GM15510 (cell line): ENCODE data around the gene RPS16.

Source experiments
- POLR2A ChIP-seq: IDR thresholded peaks from 3 replicates; pipeline ENCODE4 v1.6.1; 2011; ENCODE audit warnings: borderline replicate concordance; ENCODE audit not compliant: insufficient read length; ENCODE audit errors: extremely low read depth

The RPS16 gene

DNA sequence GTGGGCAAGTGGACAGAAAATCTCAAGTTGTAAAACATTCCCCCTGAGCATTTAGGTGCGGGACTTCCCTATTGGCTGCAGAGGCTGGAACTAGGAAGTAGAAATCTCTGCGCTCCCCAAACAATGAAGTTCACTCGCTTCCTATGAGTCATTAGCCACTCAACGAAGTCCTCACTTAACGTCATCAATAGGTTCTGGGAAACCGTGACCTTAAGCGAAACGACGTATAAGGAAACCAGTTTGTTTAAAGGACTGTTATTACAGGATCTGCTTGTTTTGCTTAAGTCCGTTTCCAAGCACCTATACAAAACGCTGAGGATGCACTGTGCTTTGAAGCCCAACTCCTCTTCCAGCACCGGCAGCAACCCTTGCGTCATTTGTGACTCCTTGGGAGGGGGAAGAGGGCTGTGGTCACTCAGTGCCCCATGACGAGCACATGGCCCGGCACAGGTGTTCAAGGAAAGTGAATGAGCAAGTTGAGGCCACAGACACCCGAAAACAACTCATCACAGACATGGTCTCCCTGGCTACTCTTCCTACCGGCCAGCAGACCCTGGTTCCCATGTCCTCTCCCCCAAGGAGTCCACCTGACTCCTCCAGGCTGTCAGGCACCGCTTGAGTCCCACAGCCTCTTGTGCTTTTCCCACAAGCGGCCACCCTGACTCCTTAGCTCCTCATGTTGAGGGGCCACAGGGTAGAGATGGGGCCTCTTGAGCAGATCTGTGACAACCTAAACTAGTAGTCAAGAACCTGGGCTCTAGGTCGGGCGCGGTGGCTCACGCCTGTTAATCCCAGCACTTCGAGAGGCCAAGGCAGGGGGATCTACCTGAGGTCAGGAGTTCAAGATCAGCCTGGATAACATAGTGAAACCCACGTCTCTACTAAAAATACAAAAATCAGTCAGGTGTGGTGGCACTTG, 4.8 kb downstream of the RPS16 start:
- TF ChIP-seq POLR2A, result no peak

DNA sequence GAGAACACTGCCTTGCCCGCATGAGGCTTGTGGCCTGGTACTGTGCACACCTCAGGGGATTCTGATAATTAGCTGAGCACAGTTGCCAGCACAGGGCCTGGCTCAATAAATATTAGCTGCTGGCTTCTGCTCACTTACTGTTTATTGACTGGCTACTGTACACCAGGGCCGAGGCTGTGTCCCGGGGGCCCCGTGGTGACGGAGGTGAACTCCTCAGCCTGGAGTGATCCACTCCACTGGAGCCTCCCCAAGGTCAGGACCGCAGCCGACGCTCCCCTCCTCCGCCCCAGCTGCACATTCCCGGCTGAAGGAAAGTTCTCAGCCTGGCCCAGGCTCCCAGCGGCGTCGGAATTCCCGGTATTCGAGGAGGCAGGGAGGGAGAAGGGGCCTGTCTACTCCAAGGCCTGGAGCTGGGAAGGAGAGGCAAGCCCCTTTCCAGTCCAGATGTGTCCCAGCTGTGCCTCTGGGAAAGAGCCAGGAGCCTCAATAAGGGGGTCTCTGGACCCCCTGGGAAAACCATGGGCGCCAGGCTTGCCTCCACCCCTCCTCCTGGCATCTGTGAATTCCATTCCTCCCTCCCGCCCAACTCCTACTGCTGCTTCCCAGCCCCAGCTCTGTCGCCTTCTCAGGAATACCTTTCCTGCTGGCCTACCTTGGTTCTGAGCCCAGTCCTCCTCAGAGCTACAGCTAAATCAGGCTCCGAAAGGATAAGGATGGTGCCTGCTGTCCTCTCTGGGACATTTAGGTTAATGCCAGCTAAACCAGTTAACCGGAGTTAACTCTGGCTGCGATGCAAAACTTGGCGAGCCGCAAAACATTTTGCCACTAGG, 7.3 kb downstream of the RPS16 start:
- TF ChIP-seq POLR2A, result no peak

- TF ChIP-seq POLR2A, result no peak
These were observed 8.0 kb downstream of the RPS16 start for GRCh38 chr19:39427707-39428106.

DNA sequence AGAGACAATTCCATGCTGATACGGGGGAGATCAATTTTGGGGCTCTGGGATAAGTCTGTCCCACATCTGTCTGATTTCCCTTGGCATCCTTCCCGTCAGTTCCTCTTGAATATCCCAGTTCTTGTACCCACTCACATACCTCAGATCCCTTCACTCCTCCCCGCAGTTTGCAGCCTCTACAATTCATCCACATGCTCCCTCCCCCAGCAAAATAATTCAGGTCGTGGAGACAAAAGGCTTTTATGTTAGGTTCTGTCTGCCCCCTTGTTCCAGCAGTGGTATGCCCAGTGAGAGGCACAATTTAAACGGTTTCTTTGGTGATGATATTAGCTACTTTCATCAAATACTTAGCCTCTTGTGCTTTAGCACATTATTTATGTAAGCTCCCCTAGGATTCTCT, 9.6 kb downstream of the RPS16 start:
- no peak for TF ChIP-seq POLR2A

DNA sequence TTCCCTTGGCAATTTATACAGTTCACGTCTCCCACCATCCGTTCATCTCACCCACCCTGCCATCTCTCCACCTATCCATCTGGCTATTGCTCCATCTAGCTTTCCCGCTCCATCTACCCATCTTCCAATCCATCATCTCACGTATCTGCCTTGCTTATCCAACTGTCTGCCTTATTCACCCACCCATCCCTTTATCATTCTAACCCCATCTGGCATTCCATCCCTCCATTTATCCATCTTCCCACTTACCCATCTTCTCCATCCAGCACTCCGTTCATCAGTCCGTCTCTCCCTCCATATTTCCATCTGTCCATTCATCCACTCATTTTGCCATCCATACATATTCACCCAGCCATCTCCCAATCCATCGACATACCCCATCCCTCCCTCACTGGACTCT, 10.0 kb downstream of the RPS16 start:
- no peak for TF ChIP-seq POLR2A

DNA sequence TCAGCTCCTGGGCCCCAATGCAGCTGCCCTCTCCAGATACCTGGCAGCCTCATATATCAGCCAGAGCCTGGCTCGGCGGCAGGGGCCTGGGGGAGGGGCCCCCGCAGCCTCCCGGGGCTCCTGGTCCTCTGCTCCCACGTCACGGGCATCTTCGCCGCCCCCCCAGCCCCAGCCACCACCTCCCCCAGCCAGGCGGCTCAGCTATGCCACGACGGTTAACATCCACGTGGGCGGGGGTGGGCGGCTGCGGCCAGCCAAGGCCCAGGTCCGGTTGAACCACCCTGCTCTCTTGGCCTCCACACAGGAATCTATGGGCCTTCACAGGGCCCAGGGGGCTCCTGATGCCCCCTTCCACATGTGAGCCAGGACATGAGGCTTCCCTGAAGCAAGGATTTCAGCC, 10.8 kb downstream of the RPS16 start:
- no peak for TF ChIP-seq POLR2A

DNA sequence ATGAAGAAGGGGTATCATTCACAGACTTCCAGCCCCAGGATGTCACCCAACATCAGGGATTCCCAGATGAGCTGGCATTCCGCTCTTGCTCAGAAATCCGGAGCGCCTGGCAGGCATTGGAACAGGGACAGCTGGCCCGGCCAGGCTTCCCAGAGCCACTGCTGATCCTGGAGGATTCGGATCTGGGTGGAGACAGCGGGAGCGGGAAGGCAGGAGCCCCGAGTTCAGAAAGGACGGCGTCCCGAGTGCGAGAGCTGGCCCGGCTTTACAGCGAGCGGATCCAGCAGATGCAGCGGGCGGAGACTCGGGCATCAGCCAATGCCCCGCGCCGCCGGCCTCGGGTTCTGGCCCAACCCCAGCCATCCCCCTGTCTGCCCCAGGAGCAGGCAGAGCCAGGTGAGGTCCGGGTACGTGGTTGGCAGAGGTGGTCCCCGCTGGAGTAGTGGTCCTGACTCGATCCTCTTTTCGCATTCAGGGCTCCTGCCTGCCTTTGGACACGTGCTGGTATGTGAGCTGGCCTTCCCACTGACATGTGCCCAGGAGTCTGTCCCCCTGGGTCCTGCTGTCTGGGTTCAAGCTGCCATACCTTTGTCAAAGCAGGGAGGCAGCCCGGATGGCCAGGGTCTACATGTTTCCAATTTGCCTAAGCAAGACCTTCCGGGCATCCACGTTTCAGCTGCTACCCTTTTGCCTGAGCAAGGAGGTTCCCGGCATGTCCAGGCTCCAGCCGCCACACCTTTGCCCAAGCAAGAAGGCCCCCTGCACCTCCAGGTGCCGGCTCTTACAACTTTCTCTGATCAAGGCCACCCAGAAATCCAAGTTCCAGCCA, 12.3 kb downstream of the RPS16 start:
- TF ChIP-seq POLR2A, result no peak

GRCh38 chr19:39422020-39422419, 13.7 kb downstream of the RPS16 start:
- no peak for TF ChIP-seq POLR2A

DNA sequence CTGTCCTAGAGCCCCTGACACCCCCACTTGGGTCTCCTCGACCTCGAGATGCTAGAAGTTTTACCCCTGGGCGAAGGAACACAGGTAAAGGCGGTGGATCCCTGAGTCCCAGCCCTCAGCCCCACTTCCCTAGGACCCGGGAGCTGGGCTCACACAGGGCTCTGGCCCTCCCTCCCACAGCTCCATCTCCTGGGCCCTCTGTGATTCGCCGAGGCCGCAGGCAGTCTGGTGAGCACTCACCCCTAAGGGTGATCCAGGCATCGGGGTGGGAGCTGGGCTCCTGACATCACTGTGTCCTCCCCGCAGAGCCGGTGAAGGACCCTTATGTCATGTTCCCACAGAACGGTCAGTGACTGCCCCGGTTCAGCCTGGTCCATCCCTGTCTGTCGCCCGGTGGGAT, 15.0 kb downstream of the RPS16 start:
- no peak for TF ChIP-seq POLR2A

DNA sequence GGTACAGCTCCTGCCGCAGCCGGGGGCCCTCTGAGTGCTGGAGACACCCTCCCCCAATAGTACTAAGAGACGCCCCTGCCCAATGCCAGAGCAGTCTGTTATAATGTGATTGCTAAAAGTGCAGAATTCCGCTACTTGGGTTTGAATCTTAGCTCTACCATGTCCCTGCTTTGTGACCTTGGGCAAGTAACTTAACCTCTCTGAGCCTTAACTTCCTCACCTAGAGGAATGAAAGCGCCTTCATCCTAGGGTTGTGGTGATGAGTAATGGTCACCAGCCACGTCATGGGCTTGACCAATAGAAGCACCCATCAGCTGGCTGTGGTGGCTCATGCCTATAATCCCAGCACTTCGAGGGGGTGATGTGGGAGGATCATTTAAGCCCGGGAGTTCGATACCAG, 16.7 kb downstream of the RPS16 start:
- TF ChIP-seq POLR2A, result no peak

DNA sequence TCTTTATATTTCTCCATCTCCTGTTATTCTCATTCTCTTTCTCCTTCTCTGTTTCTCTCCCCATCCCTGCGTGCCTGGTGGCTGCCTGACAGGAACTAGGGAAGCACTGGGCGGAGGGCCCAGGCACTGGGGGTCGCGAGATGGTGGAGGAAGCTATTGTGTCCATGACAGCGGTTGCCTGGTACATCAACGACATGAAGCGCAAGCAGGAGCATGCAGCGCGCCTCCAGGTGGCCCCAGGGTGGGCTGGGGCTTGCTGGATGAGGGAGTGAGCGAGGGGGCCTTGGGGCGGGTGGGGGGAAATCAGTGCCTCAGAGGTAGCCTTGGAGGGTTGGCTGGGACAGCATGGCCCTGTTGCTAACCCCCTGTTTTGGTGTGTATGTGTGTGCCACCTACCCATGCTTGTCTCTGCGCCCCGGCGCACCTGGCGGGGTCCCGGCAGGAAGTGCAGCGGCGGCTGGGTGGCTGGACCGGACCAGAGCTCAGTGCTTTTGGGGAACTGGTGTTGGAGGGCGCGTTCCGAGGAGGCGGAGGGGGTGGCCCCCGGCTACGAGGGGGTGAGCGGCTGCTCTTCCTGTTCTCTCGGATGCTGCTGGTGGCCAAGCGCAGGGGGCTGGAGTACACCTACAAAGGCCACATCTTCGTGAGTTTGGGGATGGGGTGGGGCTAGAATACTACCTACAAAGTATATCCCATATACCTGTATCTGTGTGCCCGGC, 18.1 kb downstream of the RPS16 start:
- no peak for TF ChIP-seq POLR2A

DNA sequence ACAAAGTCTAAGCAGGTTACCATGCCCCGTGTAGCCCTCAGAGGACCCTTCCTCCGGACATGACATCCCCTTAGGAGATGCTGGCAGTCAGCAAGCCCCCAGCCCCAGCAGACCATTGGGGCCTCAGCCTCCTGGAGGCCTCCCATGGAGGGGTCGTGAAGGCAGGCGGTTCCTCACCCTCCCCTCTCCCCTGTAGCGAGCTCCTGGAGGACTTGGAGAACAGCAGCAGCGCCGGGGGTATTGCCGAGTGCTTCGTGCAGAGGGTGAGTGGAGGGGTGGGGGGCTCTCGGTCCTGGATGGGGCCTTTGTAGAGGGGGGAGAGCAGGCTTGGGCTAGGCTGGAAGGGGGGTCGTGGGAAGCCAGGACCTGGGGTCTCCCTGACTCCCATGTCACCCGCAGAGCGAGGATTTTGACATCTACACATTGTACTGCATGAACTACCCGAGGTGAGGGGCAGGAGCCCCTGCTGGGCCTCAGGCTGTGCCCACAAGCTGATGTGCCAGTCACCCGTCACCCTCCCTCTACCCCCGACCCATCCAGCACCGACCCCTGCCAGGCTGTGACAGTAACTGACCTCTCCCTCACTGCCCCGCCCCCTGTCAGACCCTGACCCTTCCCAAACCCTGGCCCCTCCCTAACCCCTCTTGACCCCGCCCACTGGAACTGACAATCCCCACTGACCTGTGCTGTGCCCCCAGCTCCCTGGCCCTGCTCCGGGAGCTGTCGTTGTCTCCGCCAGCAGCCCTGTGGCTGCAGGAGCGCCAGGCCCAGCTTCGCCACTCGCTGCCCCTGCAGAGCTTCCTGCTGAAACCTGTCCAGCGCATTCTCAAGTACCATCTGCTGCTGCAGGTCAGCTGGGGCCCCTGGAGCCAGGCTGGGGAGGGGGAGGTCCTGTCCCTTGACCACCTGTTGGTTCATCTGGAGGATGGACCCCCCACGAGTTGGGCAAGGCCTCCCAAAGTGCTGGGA, 19.3 kb downstream of the RPS16 start:
- no peak for TF ChIP-seq POLR2A

- no peak for TF ChIP-seq POLR2A
These were observed 20.4 kb downstream of the RPS16 start for GRCh38 chr19:39415111-39416046.
